Endothelial cell of umbilical vein (primary cell): ENCODE results near the gene TOMM40L.

Experiments
- CTCF ChIP-seq, 2 donors: IDR thresholded peaks; 1 replicate in 1 of 2; 2 replicates in 1 of 2; pipeline ENCODE4 v1.5.1; 2011; ENCODE audit warnings: low read length in 2 of 2, mild to moderate bottlenecking in 2 of 2, moderate library complexity in 2 of 2, control low read depth in 1 of 2, inconsistent platforms in 1 of 2, low read depth in 1 of 2; ENCODE audit not compliant: insufficient read depth in 1 of 2; ENCODE audit errors: extremely low read depth in 1 of 2
- POLR2A ChIP-seq: IDR thresholded peaks from 2 replicates; pipeline ENCODE4 v1.6.1; 2012; ENCODE audit warnings: low read depth, mild to moderate bottlenecking, control low read depth, low read length

GRCh38 chr1:161201836-161202712 is 23.8 kb upstream of the TOMM40L start, which contains the start of gene NDUFS2:
- TF ChIP-seq CTCF (IDR thresholded peaks at IDR 0.05; ENCODE audit: extremely low read depth in 1 of 2, insufficient read depth in 1 of 2, low read depth in 1 of 2, low read length in 2 of 2) (peak in 1 of 2 donors; percentile 9), POLR2A (peak; percentile 93)
